ENCODE results near the gene IRGC. TPM values are rescaled to one million over a fixed set of nuclear protein-coding genes. Genes with fewer than 3 reads are reported as not detected.

Gene IRGC
- not detected in 2 replicates for total RNA-seq

- intact Hi-C loops (cut with micrococcal nuclease), result loop anchor here (5.0 kb wide), 1 partner anchor 38 kb away; no protein-coding TSS in a partner anchor
- no peaks in the 10 kb centered on the region for H3K27me3 Mint-ChIP-seq (ENCODE audit: low read depth)
- H3K9me3 Mint-ChIP-seq, result no peaks in the 10 kb centered on the region
- H3K36me3 Mint-ChIP-seq (ENCODE audit: low read depth), result no peaks in the 10 kb centered on the region
- DNase-seq (ENCODE audit: low spot score), result no peak
- no peak within 1 kb of the TSS for H3K4me3 Mint-ChIP-seq (ENCODE audit: low read depth)
- no peak within 1 kb of the TSS for H3K27ac Mint-ChIP-seq
- H3K4me1 Mint-ChIP-seq (ENCODE audit: low read depth), result peaks cover 3% of the 10 kb centered on the region
These were observed at the start of gene IRGC for GRCh38 chr19:43715776-43716175. Gene IRGC, plus strand, starts transcription at chr19:43716076. Its CDS starts 2,483 bp downstream, at chr19:43718559.

GRCh38 chr19:43667126-43667875, 48.6 kb upstream of the IRGC start:
- Mint-ChIP-seq H3K27ac (no peak overlapping the region), H3K9me3 (no peaks in the 10 kb centered on the region), H3K4me1 (ENCODE audit: low read depth) (peaks cover 30% of the 10 kb centered on the region), H3K27me3 (ENCODE audit: low read depth) (peaks cover 8% of the 10 kb centered on the region), H3K4me3 (ENCODE audit: low read depth) (peak overlapping the region; percentile 89), H3K36me3 (ENCODE audit: low read depth) (peaks cover 45% of the 10 kb centered on the region)
- intact Hi-C loops (cut with micrococcal nuclease), result no loop called here
- DNase-seq (ENCODE audit: low spot score), result no peak

GRCh38 chr19:43667876-43668405, 47.9 kb upstream of the IRGC start:
- H3K27me3 Mint-ChIP-seq (ENCODE audit: low read depth), result peaks cover 9% of the 10 kb centered on the region
- no peaks in the 10 kb centered on the region for H3K9me3 Mint-ChIP-seq
- DNase-seq (ENCODE audit: low spot score), result no peak
- H3K4me1 Mint-ChIP-seq (ENCODE audit: low read depth), result peaks cover 30% of the 10 kb centered on the region
- H3K4me3 Mint-ChIP-seq (ENCODE audit: low read depth), result peak overlapping the region; percentile 89
- H3K36me3 Mint-ChIP-seq (ENCODE audit: low read depth), result peaks cover 39% of the 10 kb centered on the region
- intact Hi-C loops (cut with micrococcal nuclease), result loop anchor here (1.0 to 2.0 kb wide), 6 partner anchors 33 to 141 kb away; partner anchors contain the start of genes ETHE1, IRGQ, SMG9 and ZNF576
- H3K27ac Mint-ChIP-seq, result peak overlapping the region; percentile 74

- DNase-seq (ENCODE audit: low spot score), result peak; percentile 94
- peak overlapping the region; percentile 89 for H3K4me3 Mint-ChIP-seq (ENCODE audit: low read depth)
- peaks cover 30% of the 10 kb centered on the region for H3K4me1 Mint-ChIP-seq (ENCODE audit: low read depth)
- intact Hi-C loops (cut with micrococcal nuclease), result loop anchor here (1.0 to 2.0 kb wide), 6 partner anchors 32 to 142 kb away; partner anchors contain the start of genes ETHE1, IRGQ, SMG9 and ZNF576
- peak overlapping the region; percentile 74 for H3K27ac Mint-ChIP-seq
- peaks cover 35% of the 10 kb centered on the region for H3K36me3 Mint-ChIP-seq (ENCODE audit: low read depth)
- no peaks in the 10 kb centered on the region for H3K9me3 Mint-ChIP-seq
- H3K27me3 Mint-ChIP-seq (ENCODE audit: low read depth), result peaks cover 9% of the 10 kb centered on the region
These were observed 47.3 kb upstream of the IRGC start for GRCh38 chr19:43668406-43669109.

GRCh38 chr19:43672061-43672679, 43.7 kb upstream of the IRGC start:
- Mint-ChIP-seq H3K4me1 (ENCODE audit: low read depth) (peaks cover 26% of the 10 kb centered on the region), H3K27me3 (ENCODE audit: low read depth) (peaks cover 9% of the 10 kb centered on the region), H3K27ac (no peak overlapping the region), H3K9me3 (no peaks in the 10 kb centered on the region), H3K4me3 (ENCODE audit: low read depth) (no peak overlapping the region), H3K36me3 (ENCODE audit: low read depth) (peaks cover 12% of the 10 kb centered on the region)
- intact Hi-C loops (cut with micrococcal nuclease), result no loop called here
- no peak for DNase-seq (ENCODE audit: low spot score)

- H3K4me1 Mint-ChIP-seq (ENCODE audit: low read depth), result peaks cover 19% of the 10 kb centered on the region
- intact Hi-C loops (cut with micrococcal nuclease), result no loop called here
- H3K27ac Mint-ChIP-seq, result no peak overlapping the region
These were observed 42.2 kb upstream of the IRGC start for GRCh38 chr19:43673637-43674036.

GRCh38 chr19:43674183-43674582, 41.7 kb upstream of the IRGC start:
- Mint-ChIP-seq H3K9me3 (no peaks in the 10 kb centered on the region), H3K27ac (no peak overlapping the region), H3K4me1 (ENCODE audit: low read depth) (peaks cover 19% of the 10 kb centered on the region), H3K4me3 (ENCODE audit: low read depth) (no peak overlapping the region), H3K36me3 (ENCODE audit: low read depth) (no peaks in the 10 kb centered on the region), H3K27me3 (ENCODE audit: low read depth) (peaks cover 9% of the 10 kb centered on the region)
- no peak for DNase-seq (ENCODE audit: low spot score)
- intact Hi-C loops (cut with micrococcal nuclease), result no loop called here

More at GRCh38 chr19:43673637-43674036, 42.2 kb upstream of the IRGC start:
- H3K4me3 Mint-ChIP-seq (ENCODE audit: low read depth), result no peak overlapping the region
- H3K36me3 Mint-ChIP-seq (ENCODE audit: low read depth), result no peaks in the 10 kb centered on the region
- peaks cover 9% of the 10 kb centered on the region for H3K27me3 Mint-ChIP-seq (ENCODE audit: low read depth)
- H3K9me3 Mint-ChIP-seq, result no peaks in the 10 kb centered on the region
- no peak for DNase-seq (ENCODE audit: low spot score)

- intact Hi-C loops (cut with micrococcal nuclease), result no loop called here
- DNase-seq (ENCODE audit: low spot score), result no peak
- H3K27me3 Mint-ChIP-seq (ENCODE audit: low read depth), result peaks cover 9% of the 10 kb centered on the region
- H3K36me3 Mint-ChIP-seq (ENCODE audit: low read depth), result no peaks in the 10 kb centered on the region
- H3K9me3 Mint-ChIP-seq, result no peaks in the 10 kb centered on the region
- peaks cover 19% of the 10 kb centered on the region for H3K4me1 Mint-ChIP-seq (ENCODE audit: low read depth)
- no peak overlapping the region for H3K27ac Mint-ChIP-seq
- H3K4me3 Mint-ChIP-seq (ENCODE audit: low read depth), result no peak overlapping the region
These were observed 41.3 kb upstream of the IRGC start for GRCh38 chr19:43674596-43674995.

- Mint-ChIP-seq H3K4me3 (ENCODE audit: low read depth) (peak overlapping the region; percentile 1), H3K4me1 (ENCODE audit: low read depth) (peaks cover 12% of the 10 kb centered on the region), H3K27me3 (ENCODE audit: low read depth) (peaks cover 6% of the 10 kb centered on the region), H3K9me3 (no peaks in the 10 kb centered on the region), H3K36me3 (ENCODE audit: low read depth) (no peaks in the 10 kb centered on the region), H3K27ac (peak overlapping the region; percentile 28)
- DNase-seq (ENCODE audit: low spot score), result no peak
- intact Hi-C loops (cut with micrococcal nuclease), result loop anchor here (5.0 kb wide), 1 partner anchor 42 kb away; the partner anchor contains the start of gene IRGC
These were observed 40.5 kb upstream of the IRGC start for GRCh38 chr19:43675269-43675879.

GRCh38 chr19:43675906-43676305, 40.0 kb upstream of the IRGC start:
- Mint-ChIP-seq H3K27ac (peak overlapping the region; percentile 3), H3K4me1 (ENCODE audit: low read depth) (peaks cover 12% of the 10 kb centered on the region), H3K9me3 (no peaks in the 10 kb centered on the region), H3K4me3 (ENCODE audit: low read depth) (no peak overlapping the region), H3K36me3 (ENCODE audit: low read depth) (no peaks in the 10 kb centered on the region), H3K27me3 (ENCODE audit: low read depth) (peaks cover 6% of the 10 kb centered on the region)
- intact Hi-C loops (cut with micrococcal nuclease), result loop anchor here (5.0 kb wide), 1 partner anchor 41 kb away; the partner anchor contains the start of gene IRGC
- no peak for DNase-seq (ENCODE audit: low spot score)

- Mint-ChIP-seq H3K4me1 (ENCODE audit: low read depth) (peaks cover 9% of the 10 kb centered on the region), H3K4me3 (ENCODE audit: low read depth) (no peak overlapping the region), H3K27ac (no peak overlapping the region), H3K36me3 (ENCODE audit: low read depth) (no peaks in the 10 kb centered on the region), H3K27me3 (ENCODE audit: low read depth) (no peaks in the 10 kb centered on the region), H3K9me3 (no peaks in the 10 kb centered on the region)
- DNase-seq (ENCODE audit: low spot score), result no peak
- intact Hi-C loops (cut with micrococcal nuclease), result loop anchor here (5.0 kb wide), 1 partner anchor 39 kb away; the partner anchor contains the start of gene IRGC
These were observed 37.2 kb upstream of the IRGC start for GRCh38 chr19:43678512-43679261.
